Brain pericyte (primary cell): Measurements from ENCODE around the gene PSMD1.
A peak's percentile ranks its signal among the peaks of the same experiment; 100 is the strongest.
"Not testable (repeated sequence)": the region's sequence is repeated elsewhere in the genome, so short reads cannot be mapped to it uniquely, and the experiment has no call there.

Experiments
- DNase-seq: peaks from one replicate; pipeline ENCODE4 v3.0.0-alpha.2; 2012; ENCODE audit warnings: low read depth, low spot score

Gene PSMD1

GRCh38 chr2:231185050-231185725 lies 128.5 kb downstream of the PSMD1 start:
- DNase-seq: no peak

GRCh38 chr2:231185886-231186285 lies 129.2 kb downstream of the PSMD1 start:
- no peak for DNase-seq

GRCh38 chr2:231186325-231186724 lies 129.7 kb downstream of the PSMD1 start:
- no peak for DNase-seq

GRCh38 chr2:231187736-231188505 lies 131.3 kb downstream of the PSMD1 start:
- no peak for DNase-seq

GRCh38 chr2:231188506-231189170 lies 132.0 kb downstream of the PSMD1 start:
- DNase-seq: no peak

- DNase-seq: no peak
These were observed 132.5 kb downstream of the PSMD1 start for GRCh38 chr2:231189171-231189530.

GRCh38 chr2:231189571-231190495 lies 133.2 kb downstream of the PSMD1 start:
- DNase-seq: peak; percentile 12

- no peak for DNase-seq
These were observed 134.0 kb downstream of the PSMD1 start for GRCh38 chr2:231190531-231191197.

GRCh38 chr2:231191896-231192872 lies 135.5 kb downstream of the PSMD1 start:
- DNase-seq: peak; percentile 50

GRCh38 chr2:231193216-231193615 lies 136.5 kb downstream of the PSMD1 start:
- no peak for DNase-seq

- no peak for DNase-seq
These were observed 139.9 kb downstream of the PSMD1 start for GRCh38 chr2:231196592-231196991.

GRCh38 chr2:231197196-231197595 lies 140.5 kb downstream of the PSMD1 start:
- DNase-seq: not testable (repeated sequence)

GRCh38 chr2:231197706-231198290 lies 141.1 kb downstream of the PSMD1 start:
- no peak for DNase-seq

- no peak for DNase-seq
These were observed 141.9 kb downstream of the PSMD1 start, which contains the start of gene ARMC9 for GRCh38 chr2:231198291-231199173. Gene ARMC9 (plus strand): TSS chr2:231198631. CDS start chr2:231206239, 7,608 bp downstream.

GRCh38 chr2:231199219-231199618 lies 142.6 kb downstream of the PSMD1 start:
- no peak for DNase-seq

- no peak for DNase-seq
These were observed 144.3 kb downstream of the PSMD1 start for GRCh38 chr2:231200805-231201474.

- no peak for DNase-seq
These were observed 144.8 kb downstream of the PSMD1 start for GRCh38 chr2:231201475-231201814.

GRCh38 chr2:231203087-231203486 lies 146.4 kb downstream of the PSMD1 start:
- no peak for DNase-seq
